ENCODE data around the gene LRP1B. TPM values are rescaled to one million over a fixed set of nuclear protein-coding genes. Genes with fewer than 3 reads are reported as not detected.

Gene LRP1B
- total and polyA plus RNA-seq, 2 donors (not counting 1 experiment from before 2014, with no cell fraction given) = not detected

DNA sequence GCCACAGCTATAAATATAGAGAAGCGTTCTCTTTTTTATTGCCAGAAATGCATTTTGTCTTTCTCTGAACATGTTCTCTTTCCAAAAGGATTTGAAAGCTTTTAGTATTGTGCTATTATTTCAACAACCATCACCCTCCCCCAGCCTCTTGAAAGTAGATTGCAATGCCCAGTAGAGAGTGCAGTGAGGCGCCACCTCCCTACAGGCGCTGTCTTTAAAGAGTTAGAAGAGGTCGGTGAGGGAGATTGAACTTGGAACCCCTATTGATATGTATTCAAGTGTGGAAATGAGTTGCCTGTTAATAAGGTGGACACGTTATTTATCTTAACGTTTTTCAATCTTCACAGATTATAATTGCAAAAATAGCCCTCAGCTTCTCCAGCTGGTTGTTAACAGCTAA is 360.3 kb downstream of the LRP1B start:
- DNase-seq = no peak
- Histone ChIP-seq H3K27ac (ENCODE audit: low read length in 2 of 2) (no peak overlapping the region), H3K27me3 (replicated peaks in 1 of 4; ENCODE audit: control extremely low read depth in 1 of 4, control insufficient read depth in 3 of 4, insufficient read depth in 4 of 4, low read length in 3 of 4) (no peaks in the 10 kb centered on the region), H3K36me3 (replicated peaks in 1 of 2; ENCODE audit: control extremely low read depth in 1 of 2, control insufficient read depth in 1 of 2, extremely low read depth in 1 of 2, insufficient read depth in 2 of 2, low read length in 1 of 2) (no peaks in the 10 kb centered on the region), H3K4me2 (replicated peaks; ENCODE audit: low read depth, low read length, poor library complexity, severe bottlenecking) (no peak overlapping the region), H3K9ac (ENCODE audit: low read length) (no peak overlapping the region), H2AFZ (ENCODE audit: insufficient read depth, low read depth, low read length, poor library complexity, severe bottlenecking) (no peak overlapping the region), H4K20me1 (ENCODE audit: control insufficient read depth, insufficient read depth, low read length, poor library complexity, severe bottlenecking) (no peaks in the 10 kb centered on the region), H3K9me3 (ENCODE audit: control extremely low read depth in 1 of 3, control insufficient read depth in 2 of 3, insufficient read depth in 1 of 3, low read length in 2 of 3) (no peaks in the 10 kb centered on the region), H3K4me3 (ENCODE audit: control extremely low read depth in 1 of 5, extremely low read depth in 1 of 5, insufficient read depth in 1 of 5, low read depth in 2 of 5, low read length in 4 of 5) (no peak overlapping the region), H3K79me2 (ENCODE audit: control insufficient read depth, insufficient read depth, low read length) (no peaks in the 10 kb centered on the region), H3K4me1 (ENCODE audit: control insufficient read depth in 2 of 2, insufficient read depth in 2 of 2, low read length in 2 of 2) (no peaks in the 10 kb centered on the region)
- ChIA-PET CTCF (no interaction called here), POLR2A (no interaction called here)
- WGBS (ENCODE audit: insufficient coverage) = 80% methylated on average over 1 of the region's 6 CpGs
- intact Hi-C loops (cut with micrococcal nuclease) = no loop called here
- peaks cover 3% of the 10 kb centered on the region for H3K9me3 Mint-ChIP-seq (ENCODE audit: insufficient read depth)
- H3K4me1 Mint-ChIP-seq = no peaks in the 10 kb centered on the region
- H3K27me3 Mint-ChIP-seq = no peaks in the 10 kb centered on the region
- no peak for ATAC-seq (ENCODE audit: low read depth)
- H3K4me3 Mint-ChIP-seq = no peak overlapping the region
- no peak overlapping the region for H3K27ac Mint-ChIP-seq
- TF ChIP-seq CTCF (IDR thresholded peaks at IDR 0.05) (no peak), EZH2 (IDR thresholded peaks at IDR 0.05; ENCODE audit: borderline replicate concordance, insufficient read depth, low read depth, low read length, poor library complexity, severe bottlenecking) (no peak)

DNA sequence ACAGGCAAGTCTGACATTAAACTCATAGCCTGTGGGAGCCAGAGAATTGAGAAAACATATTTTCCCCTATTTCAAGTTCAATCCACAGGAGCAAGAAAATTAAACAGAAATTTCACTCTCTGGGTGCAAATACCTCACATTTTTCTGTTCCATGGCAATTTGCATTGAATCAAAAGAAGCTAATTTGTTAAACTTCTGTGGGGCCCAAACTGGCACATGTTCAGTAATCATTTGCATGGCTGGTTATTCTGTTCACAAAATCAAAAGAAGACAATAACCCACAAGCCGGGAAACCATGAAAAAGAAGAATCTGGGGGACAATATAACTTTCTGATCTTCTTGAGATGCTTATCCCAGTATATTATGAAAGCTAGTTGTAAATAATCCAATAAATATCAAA is 363.1 kb downstream of the LRP1B start:
- no peak overlapping the region for H3K27ac Mint-ChIP-seq
- CTCF ChIA-PET = no interaction called here
- H3K9me3 Mint-ChIP-seq (ENCODE audit: insufficient read depth) = no peaks in the 10 kb centered on the region
- no peak overlapping the region for H3K4me3 Mint-ChIP-seq
- TF ChIP-seq CTCF (IDR thresholded peaks at IDR 0.05) (no peak), EZH2 (IDR thresholded peaks at IDR 0.05; ENCODE audit: borderline replicate concordance, insufficient read depth, low read depth, low read length, poor library complexity, severe bottlenecking) (no peak)
- Histone ChIP-seq H3K36me3 (replicated peaks in 1 of 2; ENCODE audit: control extremely low read depth in 1 of 2, control insufficient read depth in 1 of 2, extremely low read depth in 1 of 2, insufficient read depth in 2 of 2, low read length in 1 of 2) (no peaks in the 10 kb centered on the region), H3K79me2 (ENCODE audit: control insufficient read depth, insufficient read depth, low read length) (no peaks in the 10 kb centered on the region), H3K27me3 (replicated peaks in 1 of 4; ENCODE audit: control extremely low read depth in 1 of 4, control insufficient read depth in 3 of 4, insufficient read depth in 4 of 4, low read length in 3 of 4) (no peaks in the 10 kb centered on the region), H3K4me2 (replicated peaks; ENCODE audit: low read depth, low read length, poor library complexity, severe bottlenecking) (no peak overlapping the region), H3K9me3 (ENCODE audit: control extremely low read depth in 1 of 3, control insufficient read depth in 2 of 3, insufficient read depth in 1 of 3, low read length in 2 of 3) (no peaks in the 10 kb centered on the region), H2AFZ (ENCODE audit: insufficient read depth, low read depth, low read length, poor library complexity, severe bottlenecking) (no peak overlapping the region), H3K9ac (ENCODE audit: low read length) (no peak overlapping the region), H4K20me1 (ENCODE audit: control insufficient read depth, insufficient read depth, low read length, poor library complexity, severe bottlenecking) (no peaks in the 10 kb centered on the region), H3K4me1 (ENCODE audit: control insufficient read depth in 2 of 2, insufficient read depth in 2 of 2, low read length in 2 of 2) (no peaks in the 10 kb centered on the region), H3K4me3 (ENCODE audit: control extremely low read depth in 1 of 5, extremely low read depth in 1 of 5, insufficient read depth in 1 of 5, low read depth in 2 of 5, low read length in 4 of 5) (no peak overlapping the region), H3K27ac (ENCODE audit: low read length in 2 of 2) (no peak overlapping the region)
- WGBS (ENCODE audit: insufficient coverage) = no CpG with 5 or more reads among the region's 1 CpG
- DNase-seq (no peak), ATAC-seq (ENCODE audit: low read depth) (no peak)
- POLR2A ChIA-PET = no interaction called here
- intact Hi-C loops (cut with micrococcal nuclease) = no loop called here
- H3K4me1 Mint-ChIP-seq = no peaks in the 10 kb centered on the region
- H3K27me3 Mint-ChIP-seq = no peaks in the 10 kb centered on the region
